ENCODE data around the gene MIF4GD. TPM values are rescaled to one million over a fixed set of nuclear protein-coding genes. Genes with fewer than 3 reads are reported as not detected.
"Not testable (repeated sequence)": the region's sequence is repeated elsewhere in the genome, so short reads cannot be mapped to it uniquely, and the experiment has no call there.

MIF4GD gene
- total RNA-seq, 2 experiments from 2014 or later = 56.9 to 58.5 TPM

GRCh38 chr17:75301049-75301448 lies 30.0 kb upstream of the MIF4GD start:
- Mint-ChIP-seq H3K36me3 (no peaks in the 10 kb centered on the region), H3K4me1 (peaks cover 12% of the 10 kb centered on the region), H3K9me3 (ENCODE audit: low read depth) (no peaks in the 10 kb centered on the region), H3K4me3 (no peak overlapping the region), H3K27ac (peak overlapping the region; percentile 3), H3K27me3 (no peaks in the 10 kb centered on the region)
- ATAC-seq (no peak), DNase-seq (no peak)
- CTCF ChIA-PET = no interaction called here

- Mint-ChIP-seq H3K9me3 (ENCODE audit: low read depth) (no peaks in the 10 kb centered on the region), H3K27me3 (no peaks in the 10 kb centered on the region), H3K4me3 (no peak overlapping the region), H3K4me1 (peaks cover 20% of the 10 kb centered on the region), H3K36me3 (peaks cover under 1% of the 10 kb centered on the region), H3K27ac (no peak overlapping the region)
- ATAC-seq (no peak), DNase-seq (no peak)
- CTCF ChIA-PET = no interaction called here
These were observed 29.2 kb upstream of the MIF4GD start for GRCh38 chr17:75300280-75300679.

- Mint-ChIP-seq H3K4me3 (peak overlapping the region; percentile 41), H3K9me3 (ENCODE audit: low read depth) (no peaks in the 10 kb centered on the region), H3K4me1 (peaks cover 30% of the 10 kb centered on the region), H3K27ac (peak overlapping the region; percentile 81), H3K36me3 (peaks cover 3% of the 10 kb centered on the region), H3K27me3 (no peaks in the 10 kb centered on the region)
- DNase-seq = peak; percentile 47
- CTCF ChIA-PET = interaction anchor here (0.7 to 1.6 kb wide), 8 partner anchors 25 to 221 kb away, joined by 3 to 10 read pairs (median 4); partner anchors contain the start of genes MIF4GD and TSEN54
- peak; percentile 45 for ATAC-seq
These were observed 24.4 kb upstream of the MIF4GD start for GRCh38 chr17:75295201-75296158.

- H3K4me1 Mint-ChIP-seq = peaks cover 34% of the 10 kb centered on the region
- not testable (repeated sequence) for H3K9me3 Mint-ChIP-seq (ENCODE audit: low read depth); H3K27ac Mint-ChIP-seq; H3K36me3 Mint-ChIP-seq; H3K4me3 Mint-ChIP-seq; H3K27me3 Mint-ChIP-seq; DNase-seq; ATAC-seq
- CTCF ChIA-PET = interaction anchor here (0.8 to 1.8 kb wide), 5 partner anchors 22 to 119 kb away, joined by 3 to 7 read pairs (median 4); partner anchors contain the start of genes GRB2 and MIF4GD
These were observed 21.9 kb upstream of the MIF4GD start for GRCh38 chr17:75292810-75293448.

- Mint-ChIP-seq H3K36me3 (peaks cover 11% of the 10 kb centered on the region), H3K4me1 (peaks cover 24% of the 10 kb centered on the region), H3K27ac (peak overlapping the region; percentile 100), H3K9me3 (ENCODE audit: low read depth) (no peaks in the 10 kb centered on the region), H3K27me3 (no peaks in the 10 kb centered on the region), H3K4me3 (peak overlapping the region; percentile 97)
- CTCF ChIA-PET = interaction anchor here (0.6 to 4.2 kb wide), 23 partner anchors 8 to 464 kb away, joined by 3 to 86 read pairs (median 5); partner anchors contain the start of genes GRB2, MIF4GD, MRPS7 and NUP85
- DNase-seq (peak; percentile 87), ATAC-seq (peak; percentile 21)
These were observed 18.9 kb upstream of the MIF4GD start for GRCh38 chr17:75289832-75290337.

GRCh38 chr17:75289115-75289831 lies 18.2 kb upstream of the MIF4GD start, which contains the start of gene SLC25A19:
Gene SLC25A19, minus strand, starts transcription at chr17:75289433. Its CDS starts 2,669 bp downstream, at chr17:75286764.
- Mint-ChIP-seq H3K4me3 (peak within 1 kb of the TSS; percentile 97), H3K36me3 (peaks cover 13% of the 10 kb centered on the region), H3K27me3 (no peaks in the 10 kb centered on the region), H3K9me3 (ENCODE audit: low read depth) (no peaks in the 10 kb centered on the region), H3K4me1 (peaks cover 24% of the 10 kb centered on the region), H3K27ac (peak within 1 kb of the TSS; percentile 100)
- DNase-seq = peak; percentile 100
- CTCF ChIA-PET = interaction anchor here (0.6 to 4.2 kb wide), 25 partner anchors 8 to 464 kb away, joined by 3 to 86 read pairs (median 5); partner anchors contain the start of genes GRB2, MIF4GD, MRPS7 and NUP85
- ATAC-seq = peak; percentile 92

GRCh38 chr17:75288770-75289114 lies 17.7 kb upstream of the MIF4GD start:
- H3K27ac Mint-ChIP-seq = peak overlapping the region; percentile 100

GRCh38 chr17:75288359-75288758 lies 17.3 kb upstream of the MIF4GD start:
- Mint-ChIP-seq H3K27ac (peak overlapping the region; percentile 100), H3K9me3 (ENCODE audit: low read depth) (no peaks in the 10 kb centered on the region), H3K27me3 (no peaks in the 10 kb centered on the region), H3K36me3 (peaks cover 17% of the 10 kb centered on the region), H3K4me3 (peak overlapping the region; percentile 97), H3K4me1 (peaks cover 24% of the 10 kb centered on the region)
- CTCF ChIA-PET = interaction anchor here (1.1 to 4.2 kb wide), 9 partner anchors 7 to 174 kb away, joined by 3 to 86 read pairs (median 7); partner anchors contain the start of genes MIF4GD and MRPS7
- ATAC-seq (no peak), DNase-seq (no peak)

More at GRCh38 chr17:75288770-75289114, 17.7 kb upstream of the MIF4GD start:
- Mint-ChIP-seq H3K4me1 (peaks cover 24% of the 10 kb centered on the region), H3K27me3 (no peaks in the 10 kb centered on the region), H3K9me3 (ENCODE audit: low read depth) (no peaks in the 10 kb centered on the region), H3K4me3 (peak overlapping the region; percentile 97), H3K36me3 (peaks cover 13% of the 10 kb centered on the region)
- peak; percentile 77 for DNase-seq
- ATAC-seq = peak; percentile 13
- CTCF ChIA-PET = interaction anchor here (0.6 to 4.2 kb wide), 23 partner anchors 8 to 465 kb away, joined by 3 to 86 read pairs (median 5); partner anchors contain the start of genes GRB2, MIF4GD, MRPS7 and NUP85

GRCh38 chr17:75287221-75287620 lies 16.2 kb upstream of the MIF4GD start:
- Mint-ChIP-seq H3K27ac (peak overlapping the region; percentile 36), H3K4me3 (no peak overlapping the region), H3K27me3 (no peaks in the 10 kb centered on the region), H3K4me1 (peaks cover 24% of the 10 kb centered on the region), H3K36me3 (peaks cover 19% of the 10 kb centered on the region), H3K9me3 (ENCODE audit: low read depth) (no peaks in the 10 kb centered on the region)
- CTCF ChIA-PET = interaction anchor here (1.0 kb wide), 1 partner anchor 12 kb away, joined by 3 read pairs; no protein-coding TSS in a partner anchor
- ATAC-seq (no peak), DNase-seq (no peak)

GRCh38 chr17:75285123-75285522 lies 14.1 kb upstream of the MIF4GD start:
- H3K4me3 Mint-ChIP-seq = no peak overlapping the region
- no peaks in the 10 kb centered on the region for H3K9me3 Mint-ChIP-seq (ENCODE audit: low read depth)
- no peaks in the 10 kb centered on the region for H3K27me3 Mint-ChIP-seq
- no peak overlapping the region for H3K27ac Mint-ChIP-seq
- H3K4me1 Mint-ChIP-seq = peaks cover 16% of the 10 kb centered on the region
- H3K36me3 Mint-ChIP-seq = peaks cover 28% of the 10 kb centered on the region
- DNase-seq (no peak), ATAC-seq (no peak)
- CTCF ChIA-PET = interaction anchor here (0.7 to 1.1 kb wide), 5 partner anchors 14 to 97 kb away, joined by 3 to 4 read pairs (median 3); partner anchors contain the start of gene MIF4GD

- H3K36me3 Mint-ChIP-seq = peaks cover 25% of the 10 kb centered on the region
- not testable (repeated sequence) for H3K27ac Mint-ChIP-seq; H3K27me3 Mint-ChIP-seq; H3K4me3 Mint-ChIP-seq; ATAC-seq; H3K9me3 Mint-ChIP-seq (ENCODE audit: low read depth); DNase-seq; H3K4me1 Mint-ChIP-seq
- CTCF ChIA-PET = interaction anchor here (2.2 to 3.2 kb wide), 2 partner anchors 9 to 42 kb away, joined by 9 to 13 read pairs; partner anchors contain the start of gene MIF4GD
These were observed 9.2 kb upstream of the MIF4GD start for GRCh38 chr17:75280189-75280588.

GRCh38 chr17:75277664-75278071 lies 6.6 kb upstream of the MIF4GD start:
- H3K36me3 Mint-ChIP-seq = peaks cover 24% of the 10 kb centered on the region
- CTCF ChIA-PET = no interaction called here
- H3K4me3 Mint-ChIP-seq = no peak overlapping the region
- H3K27ac Mint-ChIP-seq = no peak overlapping the region
- no peaks in the 10 kb centered on the region for H3K9me3 Mint-ChIP-seq (ENCODE audit: low read depth)
- DNase-seq (no peak), ATAC-seq (no peak)
- peaks cover 15% of the 10 kb centered on the region for H3K4me1 Mint-ChIP-seq
- no peaks in the 10 kb centered on the region for H3K27me3 Mint-ChIP-seq

All from activated CD8-positive, alpha-beta memory T cell treated with anti-CD3 and anti-CD28 coated beads, Interleukin-2, amount 10 ng/mL, durations not matched to agents 7 days and 5 days (primary cell).